ENCODE results near the gene IFT74.

- TF ChIP-seq CTCF (IDR thresholded peaks at IDR 0.05) (no peak), POLR2A (IDR thresholded peaks at IDR 0.05) (no peak)
These were observed 6.6 kb upstream of the IFT74 start for GRCh38 chr9:26949637-26950069.

All from uterus (tissue), 2 donors.